ENCODE data around the gene RNF14. TPM values are rescaled to one million over a fixed set of nuclear protein-coding genes. Genes with fewer than 3 reads are reported as not detected.

RNF14 gene
- total and polyA plus RNA-seq, 9 of the 15 experiments (the other 6 are each of a cell fraction or from before 2014, with no cell fraction given), result 36.3 to 140 (median 75.1) TPM

- TF ChIP-seq RBM15 (IDR thresholded peaks at IDR 0.05; ENCODE audit: insufficient read depth, low read length) (no peak), TAL1 (IDR thresholded peaks at IDR 0.05) (peak; percentile 33; the same call in 1 of the 2 replicates), TAF1 (IDR thresholded peaks at IDR 0.05; ENCODE audit: control insufficient read depth, extremely low read depth, insufficient read depth, low read length, severe bottlenecking) (peak; percentile 62), EGR1 (conservative IDR thresholded peaks at IDR 0.05) (no peak), ZBTB2 (IDR thresholded peaks at IDR 0.05) (no peak), RAD21 (CRISPR knock-in tag; conservative IDR thresholded peaks at IDR 0.05 in 1 of 2, IDR thresholded peaks at IDR 0.05 in 1 of 2) (no peak; a peak in 1 of 4 replicates), POLR2H (tag; IDR thresholded peaks at IDR 0.05; ENCODE audit: low read depth) (peak; percentile 50; the same call in 1 of the 2 replicates), NFIX (CRISPR knock-in tag; IDR thresholded peaks at IDR 0.05; ENCODE audit: low read depth) (no peak), ARID1B (IDR thresholded peaks at IDR 0.05) (peak; percentile 67), ZNF184 (CRISPR knock-in tag; IDR thresholded peaks at IDR 0.05) (no peak), NR3C1 (CRISPR knock-in tag; IDR thresholded peaks at IDR 0.05) (no peak), BCOR (IDR thresholded peaks at IDR 0.05) (no peak), HDAC6 (IDR thresholded peaks at IDR 0.05; ENCODE audit: low read depth, low read length) (no peak)
- TF ChIP-seq, protein P1, sequence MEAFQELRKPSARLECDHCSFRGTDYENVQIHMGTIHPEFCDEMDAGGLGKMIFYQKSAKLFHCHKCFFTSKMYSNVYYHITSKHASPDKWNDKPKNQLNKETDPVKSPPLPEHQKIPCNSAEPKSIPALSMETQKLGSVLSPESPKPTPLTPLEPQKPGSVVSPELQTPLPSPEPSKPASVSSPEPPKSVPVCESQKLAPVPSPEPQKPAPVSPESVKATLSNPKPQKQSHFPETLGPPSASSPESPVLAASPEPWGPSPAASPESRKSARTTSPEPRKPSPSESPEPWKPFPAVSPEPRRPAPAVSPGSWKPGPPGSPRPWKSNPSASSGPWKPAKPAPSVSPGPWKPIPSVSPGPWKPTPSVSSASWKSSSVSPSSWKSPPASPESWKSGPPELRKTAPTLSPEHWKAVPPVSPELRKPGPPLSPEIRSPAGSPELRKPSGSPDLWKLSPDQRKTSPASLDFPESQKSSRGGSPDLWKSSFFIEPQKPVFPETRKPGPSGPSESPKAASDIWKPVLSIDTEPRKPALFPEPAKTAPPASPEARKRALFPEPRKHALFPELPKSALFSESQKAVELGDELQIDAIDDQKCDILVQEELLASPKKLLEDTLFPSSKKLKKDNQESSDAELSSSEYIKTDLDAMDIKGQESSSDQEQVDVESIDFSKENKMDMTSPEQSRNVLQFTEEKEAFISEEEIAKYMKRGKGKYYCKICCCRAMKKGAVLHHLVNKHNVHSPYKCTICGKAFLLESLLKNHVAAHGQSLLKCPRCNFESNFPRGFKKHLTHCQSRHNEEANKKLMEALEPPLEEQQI (IDR thresholded peaks at IDR 0.05), result no peak
- TF ChIP-seq, protein P2, sequence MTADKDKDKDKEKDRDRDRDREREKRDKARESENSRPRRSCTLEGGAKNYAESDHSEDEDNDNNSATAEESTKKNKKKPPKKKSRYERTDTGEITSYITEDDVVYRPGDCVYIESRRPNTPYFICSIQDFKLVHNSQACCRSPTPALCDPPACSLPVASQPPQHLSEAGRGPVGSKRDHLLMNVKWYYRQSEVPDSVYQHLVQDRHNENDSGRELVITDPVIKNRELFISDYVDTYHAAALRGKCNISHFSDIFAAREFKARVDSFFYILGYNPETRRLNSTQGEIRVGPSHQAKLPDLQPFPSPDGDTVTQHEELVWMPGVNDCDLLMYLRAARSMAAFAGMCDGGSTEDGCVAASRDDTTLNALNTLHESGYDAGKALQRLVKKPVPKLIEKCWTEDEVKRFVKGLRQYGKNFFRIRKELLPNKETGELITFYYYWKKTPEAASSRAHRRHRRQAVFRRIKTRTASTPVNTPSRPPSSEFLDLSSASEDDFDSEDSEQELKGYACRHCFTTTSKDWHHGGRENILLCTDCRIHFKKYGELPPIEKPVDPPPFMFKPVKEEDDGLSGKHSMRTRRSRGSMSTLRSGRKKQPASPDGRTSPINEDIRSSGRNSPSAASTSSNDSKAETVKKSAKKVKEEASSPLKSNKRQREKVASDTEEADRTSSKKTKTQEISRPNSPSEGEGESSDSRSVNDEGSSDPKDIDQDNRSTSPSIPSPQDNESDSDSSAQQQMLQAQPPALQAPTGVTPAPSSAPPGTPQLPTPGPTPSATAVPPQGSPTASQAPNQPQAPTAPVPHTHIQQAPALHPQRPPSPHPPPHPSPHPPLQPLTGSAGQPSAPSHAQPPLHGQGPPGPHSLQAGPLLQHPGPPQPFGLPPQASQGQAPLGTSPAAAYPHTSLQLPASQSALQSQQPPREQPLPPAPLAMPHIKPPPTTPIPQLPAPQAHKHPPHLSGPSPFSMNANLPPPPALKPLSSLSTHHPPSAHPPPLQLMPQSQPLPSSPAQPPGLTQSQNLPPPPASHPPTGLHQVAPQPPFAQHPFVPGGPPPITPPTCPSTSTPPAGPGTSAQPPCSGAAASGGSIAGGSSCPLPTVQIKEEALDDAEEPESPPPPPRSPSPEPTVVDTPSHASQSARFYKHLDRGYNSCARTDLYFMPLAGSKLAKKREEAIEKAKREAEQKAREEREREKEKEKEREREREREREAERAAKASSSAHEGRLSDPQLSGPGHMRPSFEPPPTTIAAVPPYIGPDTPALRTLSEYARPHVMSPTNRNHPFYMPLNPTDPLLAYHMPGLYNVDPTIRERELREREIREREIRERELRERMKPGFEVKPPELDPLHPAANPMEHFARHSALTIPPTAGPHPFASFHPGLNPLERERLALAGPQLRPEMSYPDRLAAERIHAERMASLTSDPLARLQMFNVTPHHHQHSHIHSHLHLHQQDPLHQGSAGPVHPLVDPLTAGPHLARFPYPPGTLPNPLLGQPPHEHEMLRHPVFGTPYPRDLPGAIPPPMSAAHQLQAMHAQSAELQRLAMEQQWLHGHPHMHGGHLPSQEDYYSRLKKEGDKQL (CRISPR knock-in tag; IDR thresholded peaks at IDR 0.05; ENCODE audit: borderline replicate concordance), result no peak
- TF ChIP-seq, protein P3, sequence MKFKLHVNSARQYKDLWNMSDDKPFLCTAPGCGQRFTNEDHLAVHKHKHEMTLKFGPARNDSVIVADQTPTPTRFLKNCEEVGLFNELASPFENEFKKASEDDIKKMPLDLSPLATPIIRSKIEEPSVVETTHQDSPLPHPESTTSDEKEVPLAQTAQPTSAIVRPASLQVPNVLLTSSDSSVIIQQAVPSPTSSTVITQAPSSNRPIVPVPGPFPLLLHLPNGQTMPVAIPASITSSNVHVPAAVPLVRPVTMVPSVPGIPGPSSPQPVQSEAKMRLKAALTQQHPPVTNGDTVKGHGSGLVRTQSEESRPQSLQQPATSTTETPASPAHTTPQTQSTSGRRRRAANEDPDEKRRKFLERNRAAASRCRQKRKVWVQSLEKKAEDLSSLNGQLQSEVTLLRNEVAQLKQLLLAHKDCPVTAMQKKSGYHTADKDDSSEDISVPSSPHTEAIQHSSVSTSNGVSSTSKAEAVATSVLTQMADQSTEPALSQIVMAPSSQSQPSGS (CRISPR knock-in tag; IDR thresholded peaks at IDR 0.05), result no peak
These were observed 1.2 kb downstream of the RNF14 start (continued) for GRCh38 chr5:141969783-141970771.

Measured in K562 (cell line).